Measurements from ENCODE around the gene FAM186B. TPM values are rescaled to one million over a fixed set of nuclear protein-coding genes. Genes with fewer than 3 reads are reported as not detected.

FAM186B gene
- polyA plus RNA-seq, 2 of the 4 experiments (the other 2 are of a cell fraction): 0.04 to 0.08 TPM

DNA sequence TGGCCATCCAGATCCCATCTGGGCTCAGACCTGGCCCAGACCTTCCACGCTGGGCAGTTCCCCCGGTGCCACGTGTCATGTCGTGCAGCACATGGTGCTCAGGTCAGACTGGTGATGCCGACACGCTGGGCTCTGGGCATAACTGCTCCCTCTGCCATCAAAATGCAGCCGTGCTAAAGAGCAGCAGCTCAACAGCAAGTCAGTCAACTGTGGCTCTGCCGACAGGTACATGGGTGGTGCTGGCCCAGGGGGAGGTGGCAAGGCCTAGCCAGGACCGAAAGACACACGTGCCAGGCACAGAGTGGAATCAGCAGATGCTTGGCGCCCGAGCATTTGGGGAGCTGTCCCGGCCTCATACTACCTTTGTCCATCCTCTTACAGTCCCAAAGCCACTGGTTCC is 39.1 kb downstream of the FAM186B start:
- H3K4me1 ChIP-seq: peaks cover 13% of the 10 kb centered on the region
- no peak overlapping the region for H3K27ac ChIP-seq
- no peak for DNase-seq (ENCODE audit: low read depth in 1 of 2, low spot score in 1 of 2)
- no peak overlapping the region for H3K4me3 ChIP-seq
- H3K9me3 ChIP-seq: no peaks in the 10 kb centered on the region
- peak overlapping the region; percentile 98 for H3K4me2 ChIP-seq
- WGBS (ENCODE audit: missing lambda C conversion rate): 94% methylated on average over 13 of the region's 13 CpGs
- no peak for TF ChIP-seq MAZ (IDR thresholded peaks at IDR 0.05; ENCODE audit: borderline replicate concordance, low read depth, low read length)
- TF ChIP-seq RAD21 (conservative IDR thresholded peaks at IDR 0.05 in 1 of 2, IDR thresholded peaks at IDR 0.05 in 1 of 2): no peak
- no peak for TF ChIP-seq FOSB (CRISPR knock-in tag; IDR thresholded peaks at IDR 0.05)
- no peak for TF ChIP-seq MYC (IDR thresholded peaks at IDR 0.05; ENCODE audit: borderline replicate concordance, low read length)
- no peak for TF ChIP-seq RFX5 (IDR thresholded peaks at IDR 0.05)
- TF ChIP-seq, protein P1, sequence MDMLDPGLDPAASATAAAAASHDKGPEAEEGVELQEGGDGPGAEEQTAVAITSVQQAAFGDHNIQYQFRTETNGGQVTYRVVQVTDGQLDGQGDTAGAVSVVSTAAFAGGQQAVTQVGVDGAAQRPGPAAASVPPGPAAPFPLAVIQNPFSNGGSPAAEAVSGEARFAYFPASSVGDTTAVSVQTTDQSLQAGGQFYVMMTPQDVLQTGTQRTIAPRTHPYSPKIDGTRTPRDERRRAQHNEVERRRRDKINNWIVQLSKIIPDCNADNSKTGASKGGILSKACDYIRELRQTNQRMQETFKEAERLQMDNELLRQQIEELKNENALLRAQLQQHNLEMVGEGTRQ (IDR thresholded peaks at IDR 0.05): no peak
- no peak for TF ChIP-seq TFCP2L1 (CRISPR knock-in tag; IDR thresholded peaks at IDR 0.05)
- no peak for TF ChIP-seq SMC3 (IDR thresholded peaks at IDR 0.05)
- no peak for TF ChIP-seq MAFK (IDR thresholded peaks at IDR 0.05; ENCODE audit: partially characterized antibody)
- TF ChIP-seq ZFP36 (IDR thresholded peaks at IDR 0.05; ENCODE audit: borderline replicate concordance, partially characterized antibody): no peak
- no peak for TF ChIP-seq HOXB5 (CRISPR knock-in tag; IDR thresholded peaks at IDR 0.05)
- TF ChIP-seq, protein P2, sequence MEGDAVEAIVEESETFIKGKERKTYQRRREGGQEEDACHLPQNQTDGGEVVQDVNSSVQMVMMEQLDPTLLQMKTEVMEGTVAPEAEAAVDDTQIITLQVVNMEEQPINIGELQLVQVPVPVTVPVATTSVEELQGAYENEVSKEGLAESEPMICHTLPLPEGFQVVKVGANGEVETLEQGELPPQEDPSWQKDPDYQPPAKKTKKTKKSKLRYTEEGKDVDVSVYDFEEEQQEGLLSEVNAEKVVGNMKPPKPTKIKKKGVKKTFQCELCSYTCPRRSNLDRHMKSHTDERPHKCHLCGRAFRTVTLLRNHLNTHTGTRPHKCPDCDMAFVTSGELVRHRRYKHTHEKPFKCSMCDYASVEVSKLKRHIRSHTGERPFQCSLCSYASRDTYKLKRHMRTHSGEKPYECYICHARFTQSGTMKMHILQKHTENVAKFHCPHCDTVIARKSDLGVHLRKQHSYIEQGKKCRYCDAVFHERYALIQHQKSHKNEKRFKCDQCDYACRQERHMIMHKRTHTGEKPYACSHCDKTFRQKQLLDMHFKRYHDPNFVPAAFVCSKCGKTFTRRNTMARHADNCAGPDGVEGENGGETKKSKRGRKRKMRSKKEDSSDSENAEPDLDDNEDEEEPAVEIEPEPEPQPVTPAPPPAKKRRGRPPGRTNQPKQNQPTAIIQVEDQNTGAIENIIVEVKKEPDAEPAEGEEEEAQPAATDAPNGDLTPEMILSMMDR (IDR thresholded peaks at IDR 0.05): no peak
- no peak for TF ChIP-seq RCOR1 (IDR thresholded peaks at IDR 0.05; ENCODE audit: low read depth, low read length)
- TF ChIP-seq GATA3 (IDR thresholded peaks at IDR 0.05; ENCODE audit: borderline replicate concordance): no peak
- no peak for TF ChIP-seq FOXS1 (CRISPR knock-in tag; IDR thresholded peaks at IDR 0.05)
- no peak for TF ChIP-seq EHMT2 (IDR thresholded peaks at IDR 0.05; ENCODE audit: low read depth)
- ChIA-PET POLR2A (no interaction called here), CTCF (interaction anchor here (0.6 to 7.0 kb wide), 10 partner anchors 8 to 316 kb away, joined by 3 to 49 read pairs (median 5); partner anchors contain the start of gene DNAJC22)
- no peak for ATAC-seq
- no peak for FAIRE-seq

DNA sequence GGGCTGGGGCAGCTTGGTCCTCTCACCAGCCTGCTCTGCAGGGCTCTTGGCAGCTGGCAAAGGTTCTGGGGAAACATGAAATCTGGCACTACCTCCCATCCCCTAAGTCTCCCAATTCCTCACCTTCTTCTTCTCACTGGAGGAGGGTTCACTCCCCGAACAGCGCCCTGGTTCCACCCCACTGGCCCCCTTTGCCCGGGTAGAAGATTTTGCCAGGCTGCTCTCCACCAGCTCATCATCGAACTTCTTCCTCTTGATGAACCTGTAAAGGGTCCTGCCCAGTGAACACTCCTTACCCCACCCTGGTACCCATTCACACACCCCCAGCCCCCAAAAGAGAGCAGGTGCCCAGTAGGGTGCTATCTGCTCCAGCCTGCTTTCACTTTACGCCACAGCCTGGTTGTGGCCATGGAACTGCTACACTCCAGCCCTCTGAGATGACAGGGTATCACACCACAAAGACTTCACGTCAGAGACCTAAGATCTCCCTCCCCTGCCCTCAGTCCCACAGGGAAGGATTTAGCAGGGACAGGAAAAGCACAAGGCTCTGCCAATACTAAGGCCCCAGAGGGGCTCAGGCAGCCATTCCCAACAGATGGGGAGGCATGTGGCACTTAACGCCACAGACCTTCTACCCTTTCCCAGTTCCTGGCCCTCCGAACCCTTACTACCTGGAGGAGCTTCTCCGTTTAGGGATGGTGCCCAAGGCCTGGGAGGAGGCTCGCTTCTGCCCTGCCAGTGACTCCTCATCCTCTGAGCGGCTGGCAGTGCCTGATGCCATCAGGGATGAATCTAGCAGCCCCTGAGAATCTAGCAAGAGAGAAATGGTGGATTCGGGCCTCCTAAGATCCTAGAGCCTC is 39.8 kb downstream of the FAM186B start:
- WGBS (ENCODE audit: missing lambda C conversion rate): 94% methylated on average over 12 of the region's 12 CpGs
- CTCF ChIA-PET: interaction anchor here (0.6 to 7.0 kb wide), 10 partner anchors 12 to 234 kb away, joined by 3 to 49 read pairs (median 4); no protein-coding TSS in a partner anchor

More for the DNA sequence above, 39.8 kb downstream of the FAM186B start:
- POLR2A ChIA-PET: no interaction called here
- H3K9me3 ChIP-seq: no peaks in the 10 kb centered on the region
- ATAC-seq (no peak), DNase-seq (ENCODE audit: low read depth in 1 of 2, low spot score in 1 of 2) (no peak), FAIRE-seq (no peak)
- H3K4me2 ChIP-seq: no peak overlapping the region
- no peak for TF ChIP-seq SMC3 (IDR thresholded peaks at IDR 0.05)
- TF ChIP-seq MAFK (IDR thresholded peaks at IDR 0.05; ENCODE audit: partially characterized antibody): no peak
- TF ChIP-seq, protein P3, sequence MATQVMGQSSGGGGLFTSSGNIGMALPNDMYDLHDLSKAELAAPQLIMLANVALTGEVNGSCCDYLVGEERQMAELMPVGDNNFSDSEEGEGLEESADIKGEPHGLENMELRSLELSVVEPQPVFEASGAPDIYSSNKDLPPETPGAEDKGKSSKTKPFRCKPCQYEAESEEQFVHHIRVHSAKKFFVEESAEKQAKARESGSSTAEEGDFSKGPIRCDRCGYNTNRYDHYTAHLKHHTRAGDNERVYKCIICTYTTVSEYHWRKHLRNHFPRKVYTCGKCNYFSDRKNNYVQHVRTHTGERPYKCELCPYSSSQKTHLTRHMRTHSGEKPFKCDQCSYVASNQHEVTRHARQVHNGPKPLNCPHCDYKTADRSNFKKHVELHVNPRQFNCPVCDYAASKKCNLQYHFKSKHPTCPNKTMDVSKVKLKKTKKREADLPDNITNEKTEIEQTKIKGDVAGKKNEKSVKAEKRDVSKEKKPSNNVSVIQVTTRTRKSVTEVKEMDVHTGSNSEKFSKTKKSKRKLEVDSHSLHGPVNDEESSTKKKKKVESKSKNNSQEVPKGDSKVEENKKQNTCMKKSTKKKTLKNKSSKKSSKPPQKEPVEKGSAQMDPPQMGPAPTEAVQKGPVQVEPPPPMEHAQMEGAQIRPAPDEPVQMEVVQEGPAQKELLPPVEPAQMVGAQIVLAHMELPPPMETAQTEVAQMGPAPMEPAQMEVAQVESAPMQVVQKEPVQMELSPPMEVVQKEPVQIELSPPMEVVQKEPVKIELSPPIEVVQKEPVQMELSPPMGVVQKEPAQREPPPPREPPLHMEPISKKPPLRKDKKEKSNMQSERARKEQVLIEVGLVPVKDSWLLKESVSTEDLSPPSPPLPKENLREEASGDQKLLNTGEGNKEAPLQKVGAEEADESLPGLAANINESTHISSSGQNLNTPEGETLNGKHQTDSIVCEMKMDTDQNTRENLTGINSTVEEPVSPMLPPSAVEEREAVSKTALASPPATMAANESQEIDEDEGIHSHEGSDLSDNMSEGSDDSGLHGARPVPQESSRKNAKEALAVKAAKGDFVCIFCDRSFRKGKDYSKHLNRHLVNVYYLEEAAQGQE (IDR thresholded peaks at IDR 0.05): no peak
- H3K4me3 ChIP-seq: no peak overlapping the region
- peaks cover 13% of the 10 kb centered on the region for H3K4me1 ChIP-seq
- H3K27ac ChIP-seq: no peak overlapping the region

Data from A549 (cell line).